HG03439 (cell line): ENCODE results near the gene CD200R1L.
A peak's percentile ranks its signal among the peaks of the same experiment; 100 is the strongest.

ENCODE experiments used
- ATAC-seq: cut with Tn5 transposase; IDR thresholded peaks from one replicate; pipeline ENCODE4 v1.9.1; 2021; ENCODE audit warnings: mild to moderate bottlenecking, moderate library complexity; ENCODE audit not compliant: unreplicated experiment

Gene CD200R1L

DNA sequence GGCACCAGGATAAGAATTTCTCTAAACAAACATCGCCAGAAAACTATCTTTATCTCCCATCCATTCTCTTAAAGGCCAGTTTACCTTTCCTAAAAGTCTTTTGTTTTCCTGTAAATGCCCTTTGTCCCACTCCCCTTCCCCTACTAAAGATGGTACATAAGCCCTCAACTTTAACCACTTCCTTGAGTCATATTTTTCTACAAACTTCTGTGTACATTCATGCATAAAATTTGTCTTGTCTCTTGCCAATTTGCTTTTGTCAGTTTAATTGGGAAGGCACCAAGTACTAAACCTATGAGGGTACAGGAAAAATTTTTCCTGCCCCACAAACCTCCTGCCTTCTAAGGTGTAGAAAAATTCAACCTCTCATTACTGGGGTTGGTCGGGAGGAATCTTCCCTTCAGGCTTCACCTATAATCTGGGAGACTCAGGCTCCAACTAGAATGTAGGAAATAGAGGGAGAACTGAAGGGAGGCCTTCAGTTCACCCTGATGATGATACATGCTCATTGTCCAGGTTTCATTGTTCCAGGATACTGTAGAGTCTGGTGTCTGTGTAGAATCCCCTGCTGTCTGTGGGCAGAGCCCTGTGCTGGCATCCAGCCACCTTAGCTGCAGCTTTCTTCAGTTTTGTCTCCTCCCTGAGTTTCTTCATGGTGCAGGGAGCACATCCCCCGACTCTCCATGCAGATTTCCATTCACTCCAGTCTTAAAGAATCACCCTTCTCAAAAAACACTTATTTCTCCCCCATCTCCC is 53.2 kb downstream of the CD200R1L start:
- ATAC-seq, result no peak

DNA sequence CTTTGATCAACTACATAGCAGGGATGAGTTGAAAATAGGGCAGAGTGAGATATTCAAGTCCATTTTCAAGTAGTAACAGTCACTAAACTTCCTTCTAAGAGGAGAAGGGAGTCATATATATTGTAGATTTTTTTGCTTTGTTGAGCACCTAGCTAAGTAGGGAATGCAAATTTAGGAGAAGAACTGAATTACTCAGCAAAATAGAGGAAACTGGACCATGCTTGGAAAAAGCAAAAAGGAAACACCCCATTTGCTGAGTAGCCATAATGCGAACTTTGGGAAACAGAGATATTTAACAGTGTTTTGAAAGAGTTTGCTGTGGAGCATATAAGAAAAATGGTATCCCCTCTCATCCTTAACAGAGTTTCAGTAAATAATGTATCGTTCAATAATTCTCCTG is 54.9 kb downstream of the CD200R1L start:
- ATAC-seq, result no peak

DNA sequence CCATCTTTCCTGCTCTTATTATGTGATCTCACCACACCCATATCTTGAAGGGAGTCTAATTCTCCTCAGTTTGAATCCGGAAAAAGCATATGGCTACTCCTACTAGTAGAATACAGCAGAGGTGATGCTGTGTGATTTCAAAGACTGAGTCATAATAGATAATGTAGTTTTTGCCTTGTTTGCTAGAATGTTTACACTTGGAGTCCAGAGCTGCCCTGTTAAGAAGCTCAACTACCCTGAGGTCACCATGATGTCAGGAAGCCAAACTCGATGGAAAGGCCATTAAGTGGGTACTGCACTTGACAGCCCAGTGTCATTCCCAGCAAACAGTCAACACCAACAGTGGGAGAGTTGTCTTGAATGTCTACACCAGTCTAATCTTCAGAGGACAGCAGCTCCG is 56.9 kb downstream of the CD200R1L start:
- no peak for ATAC-seq

DNA sequence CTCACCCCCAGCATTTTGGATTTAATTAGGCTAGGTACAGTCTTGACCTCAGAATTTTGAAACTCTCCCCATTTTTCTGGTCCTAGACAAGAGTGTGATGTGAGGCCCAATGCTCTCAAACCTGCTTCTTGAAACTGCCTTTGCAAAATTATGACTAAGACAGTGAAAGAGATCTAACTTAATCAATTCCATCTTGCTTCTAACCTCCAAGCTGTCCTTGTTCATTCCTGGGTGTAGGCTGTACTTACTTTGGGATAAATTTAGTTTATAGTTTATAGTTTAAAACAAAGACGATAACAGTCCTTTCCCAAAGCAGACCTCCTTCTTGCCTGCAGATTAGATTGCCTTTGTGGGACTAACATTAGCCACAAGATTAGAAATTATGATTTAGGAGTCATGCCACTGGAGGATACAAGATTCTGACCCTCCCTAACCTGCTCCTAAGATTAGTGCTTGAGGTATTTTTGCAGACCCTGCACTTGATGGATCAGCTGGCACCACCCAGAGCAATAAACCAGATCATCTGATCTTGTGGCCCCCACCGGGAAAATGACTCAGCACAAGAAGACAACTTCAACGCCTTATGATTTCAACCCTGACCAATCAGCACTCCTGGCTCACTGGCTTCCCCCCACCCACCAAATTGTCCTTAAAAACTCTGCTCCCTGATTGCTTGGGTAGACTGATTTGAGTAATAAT is 59.6 kb downstream of the CD200R1L start:
- ATAC-seq, result no peak

DNA sequence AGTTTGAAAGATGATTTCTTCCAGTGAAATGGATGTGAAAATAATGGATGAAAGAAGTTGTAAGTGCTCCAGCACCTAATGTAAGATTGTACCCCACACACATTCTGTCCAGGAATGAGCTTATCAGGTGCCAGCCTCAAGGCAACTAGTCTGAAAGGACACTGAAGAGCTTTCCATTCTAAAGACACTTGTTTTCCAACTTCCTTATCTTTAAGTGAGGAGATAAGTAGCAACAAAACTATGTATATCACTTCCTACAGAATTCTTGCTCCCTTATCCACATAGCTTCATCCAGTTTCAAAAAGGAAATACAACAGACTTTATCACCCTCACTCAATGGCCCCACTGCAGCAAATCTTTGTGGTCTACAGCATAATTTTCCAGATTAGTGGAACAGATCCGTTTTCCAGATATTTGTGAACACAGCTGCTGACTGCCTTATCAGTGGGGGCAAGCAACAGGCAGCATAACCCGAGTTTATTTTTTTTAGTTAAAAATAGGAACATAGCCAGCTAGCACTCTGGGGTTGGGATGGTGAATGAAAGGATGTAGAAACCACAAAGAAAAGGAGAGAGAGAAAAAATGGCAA is 60.6 kb downstream of the CD200R1L start:
- no peak for ATAC-seq

DNA sequence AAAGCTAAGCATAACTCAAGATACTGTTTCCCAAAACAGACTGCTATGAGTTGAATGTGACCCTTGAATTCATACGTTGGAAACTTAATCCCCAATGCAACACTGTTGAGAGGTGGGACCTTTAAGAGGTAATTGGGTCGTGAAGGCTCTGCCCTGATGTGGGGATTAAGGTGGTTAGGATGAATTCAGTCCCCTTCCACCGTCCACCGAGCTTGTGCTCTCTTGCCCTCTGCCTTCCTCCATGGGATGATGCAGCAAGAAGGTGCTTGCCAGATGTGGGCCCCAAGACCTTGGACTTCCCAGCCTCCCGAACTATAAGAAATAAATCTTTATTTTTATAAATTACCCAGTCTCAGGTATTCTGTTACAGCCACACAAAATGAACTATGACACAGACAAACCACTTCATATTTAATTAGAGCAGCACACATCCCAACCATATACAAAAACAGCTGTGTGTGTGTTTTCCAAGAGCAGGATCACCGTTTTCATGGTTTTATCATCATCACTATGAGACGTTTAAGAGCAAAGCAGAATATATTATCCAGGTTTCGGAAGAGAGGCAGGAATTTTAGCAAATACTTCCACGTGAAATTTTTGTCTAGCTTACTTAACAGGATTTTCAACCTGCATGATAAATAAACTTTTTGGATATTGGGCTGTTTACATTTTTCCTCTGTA is 61.2 kb downstream of the CD200R1L start:
- ATAC-seq, result no peak

DNA sequence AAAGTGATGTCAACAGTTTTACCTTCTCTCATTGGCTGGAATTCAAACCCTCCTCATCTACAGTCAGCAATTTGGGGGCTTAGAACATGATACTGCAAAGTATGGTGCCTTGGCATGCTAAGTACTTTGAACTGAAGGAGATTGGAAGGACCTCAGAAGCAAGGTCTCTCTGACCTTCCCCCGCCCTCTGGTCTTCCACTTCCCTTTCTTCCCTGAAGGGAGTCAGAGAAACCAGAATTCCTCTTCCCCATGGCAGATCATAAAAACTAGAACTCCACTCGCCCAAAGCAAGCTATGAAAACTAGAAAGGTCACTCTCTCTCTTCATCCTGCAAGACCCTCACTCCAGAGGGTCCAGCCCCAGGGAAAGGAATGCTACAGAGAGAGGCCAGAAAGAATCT is 64.2 kb downstream of the CD200R1L start:
- no peak for ATAC-seq

DNA sequence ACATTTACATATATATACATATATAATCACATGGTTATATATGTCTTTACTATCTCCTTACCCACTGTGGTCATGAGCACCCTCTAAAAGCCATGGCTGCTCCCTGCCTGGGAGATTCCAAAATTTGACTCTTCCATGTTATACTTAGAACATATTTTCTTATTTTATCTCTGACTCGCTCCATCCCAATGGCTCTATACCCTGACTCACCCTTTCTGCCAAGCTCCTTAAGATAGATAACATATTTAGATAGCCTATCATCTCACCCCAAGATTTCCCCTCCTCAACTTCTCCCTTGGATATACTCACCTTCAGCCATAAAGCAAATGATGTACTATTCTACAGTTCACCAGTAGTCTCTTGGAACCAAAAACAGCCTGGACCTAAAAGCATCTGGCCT is 65.1 kb downstream of the CD200R1L start:
- no peak for ATAC-seq

DNA sequence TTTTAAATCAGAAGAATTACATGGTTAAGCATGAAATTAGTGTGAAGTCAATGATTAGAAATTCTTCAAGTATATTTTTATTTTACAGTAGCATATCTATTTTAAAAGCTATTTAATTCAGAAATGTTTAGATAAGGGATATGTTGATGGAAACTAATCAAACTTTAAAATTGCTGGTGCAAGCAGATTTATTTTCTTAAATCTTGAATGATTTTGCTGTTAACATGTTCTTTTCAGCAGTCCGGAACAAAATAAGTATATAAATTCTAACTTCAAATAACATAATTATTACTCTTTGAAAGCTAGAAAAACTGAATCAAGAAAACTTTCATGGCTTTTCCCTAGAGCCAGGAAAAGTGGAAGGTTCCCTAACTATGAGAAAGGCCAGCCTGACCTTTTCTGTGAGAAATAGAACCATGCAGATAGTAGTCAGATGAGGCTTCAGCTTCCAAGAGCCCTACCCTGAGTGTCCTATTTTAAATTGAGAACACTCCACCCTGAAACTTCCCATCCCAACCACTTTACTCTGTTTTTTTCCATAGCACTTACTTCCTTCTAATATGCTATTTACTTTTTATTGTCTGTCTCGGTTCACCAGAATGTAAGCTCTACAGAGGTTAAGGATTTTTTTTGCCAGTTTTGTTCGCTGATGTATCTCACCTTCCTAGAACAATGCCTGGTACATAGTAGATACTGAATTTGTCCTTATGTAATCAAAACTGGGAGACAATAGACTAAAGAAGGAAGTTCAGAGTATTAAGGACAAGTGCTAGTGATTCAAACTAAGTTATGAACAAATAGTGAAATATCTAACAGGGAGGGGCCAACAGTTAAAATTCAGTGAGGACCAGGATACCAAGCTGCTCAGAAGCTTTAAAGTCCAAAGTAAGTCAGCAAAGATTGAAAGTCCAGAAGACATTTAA is 66.8 kb downstream of the CD200R1L start:
- no peak for ATAC-seq

DNA sequence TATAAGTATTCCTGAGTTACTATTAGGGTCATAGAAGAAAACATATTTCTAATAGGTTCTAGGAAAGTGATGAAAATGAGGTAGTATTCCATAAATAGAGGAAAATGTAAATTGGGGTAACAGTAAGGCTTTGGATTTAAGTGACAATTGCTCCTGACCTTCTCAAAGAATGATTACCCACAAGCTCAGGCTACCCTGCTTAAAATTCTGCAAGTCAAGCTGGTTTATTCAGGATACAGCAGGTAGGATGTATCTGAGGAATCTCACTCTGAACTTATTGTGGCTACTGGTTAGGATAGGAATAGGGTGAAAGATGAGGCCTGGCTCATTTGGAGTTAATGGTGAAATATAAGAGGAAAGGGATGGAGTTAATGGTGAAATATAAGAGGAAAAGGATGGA is 67.7 kb downstream of the CD200R1L start:
- ATAC-seq, result no peak

DNA sequence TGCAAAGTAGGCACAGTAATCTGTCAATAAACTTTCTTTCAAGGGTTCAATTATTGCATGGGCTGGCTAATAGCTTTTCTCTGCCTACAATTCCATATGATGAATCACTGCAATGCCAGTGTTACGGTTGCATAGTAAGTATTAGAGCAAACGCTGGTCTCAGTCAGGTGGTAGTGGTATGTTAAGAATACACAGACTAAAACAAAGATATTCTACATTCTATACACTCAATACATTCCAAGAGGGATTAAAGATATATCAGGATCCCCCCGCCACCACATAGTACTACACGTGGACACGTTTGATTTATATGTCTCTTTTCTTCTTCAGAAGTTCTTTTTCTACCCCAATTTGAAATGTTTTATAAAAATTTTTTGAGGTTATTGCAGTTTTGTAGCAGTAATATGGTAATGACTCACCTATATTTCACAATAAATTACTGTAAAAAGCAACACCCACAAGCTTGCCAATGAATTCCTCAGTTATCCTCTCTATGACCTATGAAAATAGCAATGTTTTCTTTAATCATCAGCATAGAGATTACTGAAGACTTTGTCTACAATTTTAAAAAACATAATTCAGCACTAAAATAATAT is 68.2 kb downstream of the CD200R1L start:
- no peak for ATAC-seq

DNA sequence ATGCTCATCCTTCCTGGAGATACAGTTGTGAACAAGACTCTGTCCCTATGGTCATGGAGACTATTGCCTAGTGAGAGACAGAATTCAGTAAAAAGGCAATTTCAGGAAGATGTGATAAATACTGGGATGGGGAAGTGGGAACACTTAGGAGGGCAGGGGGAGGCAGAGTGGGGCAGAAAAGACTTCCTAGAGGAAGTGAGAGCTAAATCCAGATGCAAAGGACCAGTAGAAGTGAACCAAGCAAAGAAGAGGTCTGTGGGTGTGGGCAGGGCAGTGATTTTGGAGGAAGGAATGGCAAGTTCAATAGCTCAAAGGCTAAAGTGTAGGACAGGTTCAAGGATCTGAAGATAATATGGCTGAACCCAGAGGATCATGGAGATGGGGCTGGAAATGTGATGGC is 68.9 kb downstream of the CD200R1L start:
- no peak for ATAC-seq

DNA sequence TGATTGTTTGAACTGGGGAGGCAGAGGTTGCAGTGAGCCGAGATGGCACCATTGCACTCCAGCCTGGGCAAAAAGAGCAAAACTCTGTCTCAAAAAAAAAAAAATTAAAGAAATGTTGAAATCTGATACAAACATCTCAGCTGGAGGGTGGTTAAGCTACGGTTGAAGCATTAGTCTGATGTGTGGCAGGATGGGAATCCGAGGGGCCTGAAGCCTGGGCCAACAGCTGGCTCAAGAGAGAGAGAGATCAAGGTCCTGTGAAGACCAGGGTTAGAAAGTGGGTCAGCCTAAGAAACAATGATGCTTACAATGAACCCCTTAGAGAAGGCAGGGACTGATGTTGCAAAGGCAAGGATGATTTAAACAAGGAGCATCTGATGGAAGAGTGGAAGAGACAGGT is 69.8 kb downstream of the CD200R1L start:
- no peak for ATAC-seq

DNA sequence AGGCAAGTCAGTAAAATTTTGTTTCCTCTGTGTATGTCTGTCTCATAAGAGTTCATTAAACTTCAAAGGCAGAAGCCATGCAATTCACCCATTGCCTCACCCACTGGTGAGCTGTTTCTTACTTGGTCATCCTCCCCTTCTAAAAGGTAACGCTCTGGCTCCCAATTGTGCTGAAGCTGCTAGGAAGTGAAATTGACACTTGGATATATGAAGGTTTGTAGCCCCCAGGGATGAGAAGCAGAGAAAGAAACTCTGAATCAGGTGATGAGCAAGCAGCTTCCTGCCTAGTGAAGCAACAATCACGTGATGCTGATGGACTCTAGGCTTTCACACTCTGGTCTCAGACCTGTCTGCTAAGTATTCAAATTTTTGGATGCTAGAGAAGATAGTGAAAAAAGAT is 70.7 kb downstream of the CD200R1L start:
- ATAC-seq, result no peak

DNA sequence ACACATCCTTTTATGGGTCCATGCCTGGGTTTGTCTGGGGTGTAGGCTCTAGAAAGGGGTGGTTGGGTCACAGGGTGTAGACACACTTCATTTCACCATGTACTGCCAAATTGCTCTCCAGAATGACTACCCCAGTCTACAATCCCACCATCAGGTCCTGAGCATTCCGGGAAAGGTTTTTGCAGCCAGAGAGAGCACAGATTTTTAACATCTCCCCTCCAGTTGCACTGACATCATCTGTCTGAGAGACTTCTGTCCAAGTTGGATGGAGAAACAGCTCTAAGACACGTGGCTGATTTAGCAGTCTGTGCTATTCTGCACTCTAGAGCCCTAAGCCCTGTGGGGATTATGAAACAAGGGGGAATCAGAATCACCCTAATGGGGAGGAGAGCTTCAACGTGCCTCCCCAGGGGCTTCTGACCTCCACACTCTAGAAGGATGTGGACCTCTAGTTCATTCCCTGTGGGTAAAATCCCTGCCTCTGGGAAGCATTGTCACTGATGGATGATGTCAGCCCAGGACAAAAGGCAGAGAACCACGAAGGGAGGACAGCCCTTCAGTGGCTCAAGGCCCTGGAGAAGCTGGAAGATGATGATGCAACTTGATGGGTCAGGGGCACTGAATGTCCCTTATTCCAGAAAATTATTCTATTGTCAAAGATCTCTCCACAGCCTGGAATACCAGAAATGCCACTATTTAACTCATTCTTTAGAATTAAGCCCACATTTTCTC is 71.5 kb downstream of the CD200R1L start:
- ATAC-seq, result no peak

DNA sequence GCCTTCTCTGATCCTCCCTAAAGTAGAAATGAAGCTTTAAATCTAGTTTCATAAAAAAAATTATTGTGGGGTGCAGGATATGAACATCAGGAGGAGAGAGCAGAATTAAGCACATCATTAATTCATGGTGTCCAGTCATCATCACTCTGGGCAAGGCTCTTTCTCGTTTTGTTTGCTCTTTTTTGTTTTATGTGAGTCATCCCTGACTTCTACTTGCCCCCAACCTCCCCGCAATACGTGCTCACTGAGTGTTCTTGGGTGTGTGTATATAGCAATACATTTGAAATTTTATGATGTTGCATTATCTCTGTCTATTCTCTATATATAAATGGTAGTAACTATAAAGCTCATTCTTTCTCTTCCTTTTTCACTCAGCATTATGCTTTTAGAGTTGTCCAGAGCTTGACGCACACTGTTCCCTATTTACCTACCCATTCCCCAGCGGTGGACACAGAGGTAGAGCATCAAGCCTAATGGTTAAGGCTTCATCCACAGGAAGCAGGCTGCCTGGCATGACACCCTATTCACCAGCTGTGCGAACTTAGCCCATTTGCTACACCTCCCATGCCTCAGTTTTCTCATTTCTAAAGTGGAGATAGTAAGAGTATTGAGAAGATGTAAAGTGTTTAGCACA is 72.3 kb downstream of the CD200R1L start:
- no peak for ATAC-seq

DNA sequence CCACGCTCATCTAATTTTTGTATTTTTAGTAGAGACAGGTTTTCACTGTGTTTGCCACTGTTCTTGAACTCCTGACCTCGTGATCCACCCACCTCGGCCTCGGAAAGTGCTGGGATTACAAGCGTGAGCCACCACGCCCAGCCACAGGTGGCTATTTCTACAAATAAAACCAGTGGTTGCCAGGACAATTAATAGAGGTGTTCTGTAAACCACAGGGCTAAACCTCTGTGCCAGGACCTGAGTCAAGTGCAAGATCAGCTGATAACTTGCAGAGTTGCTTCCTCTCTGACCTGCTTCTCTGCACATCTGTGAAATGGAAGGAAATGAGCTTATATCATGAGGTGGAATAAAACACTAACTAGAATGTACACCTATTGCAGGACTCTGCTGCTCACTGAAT is 72.8 kb downstream of the CD200R1L start:
- ATAC-seq, result peak; percentile 45

DNA sequence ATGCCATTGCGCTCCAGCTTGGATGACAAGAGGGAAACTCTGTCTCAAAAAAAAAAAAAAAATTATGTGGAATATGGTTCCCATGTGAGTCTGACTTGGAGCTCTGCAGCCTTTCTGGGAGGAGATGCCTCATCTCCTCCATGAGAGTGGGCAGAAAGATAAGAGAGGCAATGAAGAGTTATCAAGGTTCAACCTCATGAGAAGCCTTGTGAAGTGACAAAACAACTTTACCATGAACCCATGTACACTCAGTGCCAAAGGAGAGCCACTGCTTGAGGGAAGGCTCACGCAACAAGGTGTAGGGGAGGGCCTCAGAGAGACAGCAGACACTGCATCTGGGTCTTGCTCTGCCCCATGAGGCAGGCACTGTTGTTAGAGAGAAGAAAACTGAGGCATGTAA is 75.7 kb downstream of the CD200R1L start:
- no peak for ATAC-seq

DNA sequence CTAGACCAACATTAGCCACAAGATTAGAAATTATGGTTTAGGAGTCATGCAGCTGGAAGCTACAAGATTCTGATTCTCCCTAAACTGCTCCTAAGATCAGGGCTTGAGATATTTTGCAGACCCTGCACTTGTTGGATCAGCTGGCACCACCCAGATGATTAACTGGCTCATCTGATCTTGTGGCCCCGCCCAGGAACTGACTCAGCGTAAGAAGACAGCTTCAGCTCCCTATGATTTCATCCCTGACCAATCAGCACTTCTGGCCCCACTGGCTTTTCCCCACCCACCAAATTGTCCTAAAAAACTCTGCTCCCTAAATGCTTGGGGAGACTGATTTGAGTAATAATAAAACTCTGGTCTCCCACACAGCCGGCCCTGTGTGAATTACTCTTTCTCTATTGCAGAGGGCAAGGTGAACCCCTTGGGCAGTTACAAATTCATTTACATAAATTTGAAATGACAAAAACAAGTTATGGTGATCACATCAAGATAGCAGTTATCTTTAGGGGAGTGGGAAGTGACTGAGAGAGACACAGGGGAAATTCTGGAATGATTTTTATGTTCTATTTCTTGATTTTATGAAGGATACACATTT is 76.5 kb downstream of the CD200R1L start:
- no peak for ATAC-seq
